Muscle layer of duodenum (tissue), 2 donors: ENCODE data around the gene PCNX4.

Source experiments
- H3K27ac ChIP-seq: one replicate; pipeline ENCODE4 v1.7.0; 2013; ENCODE audit warnings: mild to moderate bottlenecking, low read length
- H3K27me3 ChIP-seq: one replicate; pipeline ENCODE4 v1.7.0; 2013; ENCODE audit warnings: low read depth, mild to moderate bottlenecking, control low read depth, low read length
- H3K36me3 ChIP-seq, 2 donors: one replicate each; pipeline ENCODE4 v1.7.0; 2013; ENCODE audit warnings: low read length in 2 of 2, control low read depth in 1 of 2, mild to moderate bottlenecking in 1 of 2; ENCODE audit not compliant: insufficient read depth in 2 of 2, control insufficient read depth in 1 of 2
- H3K4me1 ChIP-seq, 2 donors: one replicate each; pipeline ENCODE4 v1.7.0; 2013; ENCODE audit warnings: low read length in 2 of 2, mild to moderate bottlenecking in 2 of 2, control low read depth in 1 of 2, moderate library complexity in 1 of 2; ENCODE audit not compliant: insufficient read depth in 2 of 2, control insufficient read depth in 1 of 2
- H3K4me3 ChIP-seq, 2 donors: one replicate each; pipeline ENCODE4 v1.7.0; 2013; ENCODE audit warnings: low read length in 2 of 2, low read depth in 1 of 2, mild to moderate bottlenecking in 1 of 2
- H3K9me3 ChIP-seq, 2 donors: one replicate each; pipeline ENCODE4 v1.7.0; 2013; ENCODE audit warnings: low read length in 2 of 2, control low read depth in 1 of 2, mild to moderate bottlenecking in 1 of 2; ENCODE audit not compliant: control insufficient read depth in 1 of 2
- donor health status: healthy.

Gene PCNX4

GRCh38 chr14:60210703-60211102 lies 119.0 kb downstream of the PCNX4 start:
- Histone ChIP-seq H3K4me3 (no peak overlapping the region), H3K9me3 (no peaks in the 10 kb centered on the region), H3K36me3 (no peaks in the 10 kb centered on the region), H3K4me1 (no peaks in the 10 kb centered on the region), H3K27ac (no peak overlapping the region), H3K27me3 (no peaks in the 10 kb centered on the region)

GRCh38 chr14:60211153-60211552 lies 119.4 kb downstream of the PCNX4 start:
- H3K9me3 ChIP-seq: no peaks in the 10 kb centered on the region
- no peaks in the 10 kb centered on the region for H3K27me3 ChIP-seq
- no peak overlapping the region for H3K27ac ChIP-seq
- H3K4me1 ChIP-seq: peaks cover 0 to under 1% of the 10 kb centered on the region in 2 donors
- H3K4me3 ChIP-seq: no peak overlapping the region
- no peaks in the 10 kb centered on the region for H3K36me3 ChIP-seq

- H3K27me3 ChIP-seq: no peaks in the 10 kb centered on the region
- peaks cover 0 to 13% of the 10 kb centered on the region in 2 donors for H3K4me1 ChIP-seq
- H3K4me3 ChIP-seq: no peak overlapping the region
- no peak overlapping the region for H3K27ac ChIP-seq
- H3K36me3 ChIP-seq: no peaks in the 10 kb centered on the region
- no peaks in the 10 kb centered on the region for H3K9me3 ChIP-seq
Measured at GRCh38 chr14:60212503-60213371, 121.0 kb downstream of the PCNX4 start.

GRCh38 chr14:60214003-60214402 lies 122.3 kb downstream of the PCNX4 start:
- Histone ChIP-seq H3K27me3 (no peaks in the 10 kb centered on the region), H3K4me1 (peaks cover 0 to 16% of the 10 kb centered on the region in 2 donors), H3K4me3 (no peak overlapping the region), H3K9me3 (no peaks in the 10 kb centered on the region), H3K36me3 (no peaks in the 10 kb centered on the region), H3K27ac (no peak overlapping the region)

- H3K36me3 ChIP-seq: no peaks in the 10 kb centered on the region
- H3K27me3 ChIP-seq: no peaks in the 10 kb centered on the region
- peak overlapping the region; percentile 86 for H3K27ac ChIP-seq
- peaks cover 0 to 16% of the 10 kb centered on the region in 2 donors for H3K4me1 ChIP-seq
- no peak overlapping the region for H3K4me3 ChIP-seq
- H3K9me3 ChIP-seq: no peaks in the 10 kb centered on the region
Measured at GRCh38 chr14:60214415-60215126, 122.8 kb downstream of the PCNX4 start.

GRCh38 chr14:60215127-60215444 lies 123.4 kb downstream of the PCNX4 start:
- Histone ChIP-seq H3K4me1 (peaks cover 0 to 16% of the 10 kb centered on the region in 2 donors), H3K27ac (peak overlapping the region; percentile 86), H3K36me3 (no peaks in the 10 kb centered on the region), H3K9me3 (no peaks in the 10 kb centered on the region), H3K27me3 (no peaks in the 10 kb centered on the region), H3K4me3 (no peak overlapping the region)

GRCh38 chr14:60215520-60216420 lies 124.0 kb downstream of the PCNX4 start:
- Histone ChIP-seq H3K4me1 (peaks cover 0 to 16% of the 10 kb centered on the region in 2 donors), H3K27me3 (no peaks in the 10 kb centered on the region), H3K27ac (peak overlapping the region; percentile 86), H3K9me3 (no peaks in the 10 kb centered on the region), H3K36me3 (no peaks in the 10 kb centered on the region), H3K4me3 (peak overlapping the region in 1 of 2 donors; percentile 11)

- no peaks in the 10 kb centered on the region for H3K9me3 ChIP-seq
- H3K4me3 ChIP-seq: no peak overlapping the region
- no peaks in the 10 kb centered on the region for H3K27me3 ChIP-seq
- H3K27ac ChIP-seq: no peak overlapping the region
- H3K4me1 ChIP-seq: peaks cover 0 to 16% of the 10 kb centered on the region in 2 donors
- no peaks in the 10 kb centered on the region for H3K36me3 ChIP-seq
Measured at GRCh38 chr14:60217713-60218112, 126.0 kb downstream of the PCNX4 start.
